HepG2 (cell line): ENCODE measurements around the gene DUS1L. TPM values are rescaled to one million over a fixed set of nuclear protein-coding genes. Genes with fewer than 3 reads are reported as not detected.

Source experiments
- ATAC-seq: fragments of 200-7000 bp; cut with Tn5 transposase; 3 replicates; pipeline ENCODE4 v1.9.1; 2020; ENCODE audit warnings: mild to moderate bottlenecking, moderate library complexity
- BruUV-seq: library from RNA; stranded (reverse); fragments of 400-500 nt; replicated peaks from 2 replicates; lab custom pipeline; 2021; lab: Mats Ljungman, UMichigan
- CTCF ChIA-PET: fragments of 300-600 bp; formaldehyde crosslinking; extraction: SDS; loops from one replicate; lab custom pipeline; 2021; ENCODE audit warnings: low total read pairs, inconsistent platforms, low intra/inter-chr PET ratio; lab: Yijun Ruan, JAX
- POLR2A ChIA-PET: fragments of 350-600 bp; sonication (Branson Sonifier 250); formaldehyde crosslinking; loops from one replicate; lab custom pipeline; 2020; ENCODE audit warnings: antibody characterized with exemption, inconsistent platforms; lab: Yijun Ruan, JAX
- DNase-seq: peaks from one replicate; pipeline ENCODE4 v3.0.0-alpha.2; 2015; ENCODE audit warnings: low spot score
- FAIRE-seq: peaks from 3 replicates; lab custom pipeline; 2011; peaks lifted over from hg19 to GRCh38; lab: Jason Lieb, UNC
- H2AFZ ChIP-seq: one replicate; pipeline ENCODE4 v1.6.1; 2011; ENCODE audit warnings: low read length, inconsistent platforms
- H3K27ac ChIP-seq: fragments of 300-600 bp; 3 replicates; pipeline ENCODE4 v1.8.0; 2011; ENCODE audit warnings: mixed run types, mild to moderate bottlenecking, mixed read lengths, low read length, inconsistent platforms; ENCODE audit not compliant: insufficient read depth; ENCODE audit errors: extremely low read length
- H3K27me3 ChIP-seq, 2 experiments: fragments of 200-600 bp in 1 of 2; 2 replicates in 1 of 2; 3 replicates in 1 of 2; pipeline versions ENCODE4 v1.6.0 to v1.8.0; 2011; ENCODE audit warnings: low read length in 2 of 2, mild to moderate bottlenecking in 2 of 2, moderate library complexity in 2 of 2, inconsistent platforms in 1 of 2; ENCODE audit not compliant: insufficient read depth in 2 of 2, control insufficient read depth in 1 of 2
- H3K36me3 ChIP-seq, 2 experiments: fragments of 200-600 bp in 1 of 2; replicated peaks in 1 of 2; 2 replicates in 1 of 2; 3 replicates in 1 of 2; pipeline versions ENCODE4 v1.5.1 to v1.8.0; 2011; ENCODE audit warnings: low read length in 2 of 2, inconsistent platforms in 1 of 2; ENCODE audit not compliant: insufficient read depth in 2 of 2, control insufficient read depth in 1 of 2
- H3K4me1 ChIP-seq: 2 replicates; pipeline ENCODE4 v1.5.1; 2012; ENCODE audit warnings: low read length, inconsistent platforms; ENCODE audit not compliant: insufficient read depth
- H3K4me2 ChIP-seq: 2 replicates; pipeline ENCODE4 v1.6.0; 2011; ENCODE audit warnings: low read depth, low read length, inconsistent platforms
- H3K4me3 ChIP-seq, 3 experiments: fragments of 200-600 bp in 1 of 3; sonication (generic), shearing (Covaris generic) in 1 of 3; replicated peaks in 1 of 3; 2 replicates each; pipeline ENCODE4 v1.5.1; 2011 to 2016; ENCODE audit warnings: low read length in 3 of 3, inconsistent platforms in 2 of 3, low read depth in 2 of 3, mild to moderate bottlenecking in 2 of 3, control low read depth in 1 of 3, mixed read lengths in 1 of 3; ENCODE audit not compliant: insufficient read depth in 1 of 3
- H3K79me2 ChIP-seq: one replicate; pipeline ENCODE4 v1.6.1; 2011; ENCODE audit warnings: low read length, inconsistent platforms; ENCODE audit not compliant: insufficient read depth
- H3K9ac ChIP-seq: 2 replicates; pipeline ENCODE4 v1.6.0; 2011; ENCODE audit warnings: mild to moderate bottlenecking, low read depth, low read length, inconsistent platforms; ENCODE audit not compliant: insufficient read depth
- H3K9me3 ChIP-seq: 2 replicates; pipeline ENCODE4 v1.5.1; 2012; ENCODE audit warnings: mild to moderate bottlenecking, low read length
- H4K20me1 ChIP-seq: 2 replicates; pipeline ENCODE4 v1.6.0; 2011; ENCODE audit warnings: inconsistent platforms, mild to moderate bottlenecking, low read length, moderate library complexity; ENCODE audit not compliant: insufficient read depth
- AGO2 ChIP-seq: fragments of 200-400 bp; formaldehyde crosslinking; optimal IDR thresholded peaks from 2 replicates; pipeline ENCODE3; 2017; ENCODE audit warnings: mild to moderate bottlenecking, low read depth, low read length, moderate library complexity
- CCAR2 ChIP-seq: fragments of 200-400 bp; formaldehyde crosslinking; optimal IDR thresholded peaks from 2 replicates; pipeline ENCODE3; 2018; ENCODE audit warnings: low read depth, mild to moderate bottlenecking, low read length, moderate library complexity
- GABPB1 ChIP-seq: IDR thresholded peaks from 2 replicates; pipeline ENCODE4 v1.6.1; 2016; ENCODE audit warnings: mild to moderate bottlenecking, missing genetic modification reagents, moderate library complexity, missing compliant biosample characterization
- GATAD2A ChIP-seq: IDR thresholded peaks from 2 replicates; pipeline ENCODE4 v1.6.1; 2016
- MEIS1 ChIP-seq: sonication (generic); formaldehyde crosslinking; IDR thresholded peaks from 2 replicates; pipeline ENCODE4 v1.9.0; 2021; ENCODE audit warnings: mild to moderate bottlenecking, missing genetic modification reagents, moderate library complexity, borderline replicate concordance
- NONO ChIP-seq, 2 experiments: fragments of 450-650 bp in 1 of 2; sonication (generic) in 1 of 2; formaldehyde crosslinking in 1 of 2; IDR thresholded peaks in 1 of 2; conservative IDR thresholded peaks in 1 of 2; 2 replicates each; pipeline versions ENCODE4 v1.6.1 to v1.8.0; 2017 to 2022; ENCODE audit warnings: mild to moderate bottlenecking in 1 of 2, missing genetic modification reagents in 1 of 2, moderate library complexity in 1 of 2
- PCBP1 ChIP-seq: fragments of 200-400 bp; formaldehyde crosslinking; IDR thresholded peaks from 2 replicates; pipeline ENCODE4 v1.6.1; 2017; ENCODE audit warnings: mild to moderate bottlenecking, low read depth, low read length, borderline replicate concordance
- RBFOX2 ChIP-seq: fragments of 200-400 bp; formaldehyde crosslinking; IDR thresholded peaks from 2 replicates; pipeline ENCODE4 v1.6.1; 2017; ENCODE audit warnings: low read depth, mild to moderate bottlenecking, low read length
- ZBTB21 ChIP-seq: sonication (generic); formaldehyde crosslinking; IDR thresholded peaks from 2 replicates; pipeline ENCODE4 v1.4.0; 2020; ENCODE audit warnings: missing genetic modification reagents
- ZNF572 ChIP-seq: sonication (generic); formaldehyde crosslinking; IDR thresholded peaks from 2 replicates; pipeline ENCODE4 v1.5.1; 2020; ENCODE audit warnings: mild to moderate bottlenecking, missing genetic modification reagents
- WGBS: methylation state at CpG from one replicate; pipeline ENCODE4 v1.1.6; 2017; ENCODE audit warnings: low lambda C conversion rate; 5-methylcytosine and 5-hydroxymethylcytosine counted together
- in situ Hi-C: cut with HindIII; loops from 2 replicates; pipeline ENCODE4 v1.10.0; 2017; ENCODE audit warnings: low pct_unique_long_range_greater_than_20kb; ENCODE audit not compliant: extremely low pct_ligation_motif_present
- intact Hi-C: fragments of 100-400 bp; cut with micrococcal nuclease; formaldehyde crosslinking; loops from one replicate; pipeline ENCODE4 v1.10.0; 2022; ENCODE audit not compliant: unreplicated experiment
- polyA plus RNA-seq, 8 experiments: library from polyadenylated mRNA; depleted of rRNA in 3 of 8; stranded (reverse) in 7 of 8; unstranded in 1 of 8; fragments of >200 nt; fragmentation: Illumina TruSeq in 4 of 8; extraction: Trizol in 4 of 8; gene quantifications; 2 replicates each; pipeline versions ENCODE4 v1.2.1 to v1.2.3, GENCODE V29; 2011 to 2016; ENCODE audit warnings: low read depth in 4 of 8, missing spikeins in 1 of 8, mixed read lengths in 1 of 8; ENCODE audit not compliant: insufficient read depth in 1 of 8
- total RNA-seq, 5 experiments: library from RNA; depleted of rRNA; stranded (reverse); fragments of >200 nt; fragmentation: Illumina TruSeq; extraction: Trizol; gene quantifications; 2 replicates each; pipeline ENCODE4 v1.2.3, GENCODE V29; 2016; ENCODE audit warnings: low read depth in 1 of 5
- TF ChIP-seq, protein P1 (sequence below): sonication (generic); formaldehyde crosslinking; IDR thresholded peaks from 2 replicates; pipeline ENCODE4 v1.5.0; 2020; ENCODE audit warnings: mild to moderate bottlenecking, missing genetic modification reagents
- TF ChIP-seq, protein P2 (sequence below): IDR thresholded peaks from 2 replicates; pipeline ENCODE4 v1.6.1; 2016; ENCODE audit warnings: mild to moderate bottlenecking
- TF ChIP-seq, protein P3 (sequence below): sonication (generic); formaldehyde crosslinking; IDR thresholded peaks from 2 replicates; pipeline ENCODE4 v1.5.1; 2020; ENCODE audit warnings: missing genetic modification reagents, mild to moderate bottlenecking, borderline replicate concordance

The DUS1L gene
- total and polyA plus RNA-seq, 2 of the 13 experiments (the other 11 are each of a cell fraction or from before 2014, with no cell fraction given), result 81.0 to 109 TPM

DNA sequence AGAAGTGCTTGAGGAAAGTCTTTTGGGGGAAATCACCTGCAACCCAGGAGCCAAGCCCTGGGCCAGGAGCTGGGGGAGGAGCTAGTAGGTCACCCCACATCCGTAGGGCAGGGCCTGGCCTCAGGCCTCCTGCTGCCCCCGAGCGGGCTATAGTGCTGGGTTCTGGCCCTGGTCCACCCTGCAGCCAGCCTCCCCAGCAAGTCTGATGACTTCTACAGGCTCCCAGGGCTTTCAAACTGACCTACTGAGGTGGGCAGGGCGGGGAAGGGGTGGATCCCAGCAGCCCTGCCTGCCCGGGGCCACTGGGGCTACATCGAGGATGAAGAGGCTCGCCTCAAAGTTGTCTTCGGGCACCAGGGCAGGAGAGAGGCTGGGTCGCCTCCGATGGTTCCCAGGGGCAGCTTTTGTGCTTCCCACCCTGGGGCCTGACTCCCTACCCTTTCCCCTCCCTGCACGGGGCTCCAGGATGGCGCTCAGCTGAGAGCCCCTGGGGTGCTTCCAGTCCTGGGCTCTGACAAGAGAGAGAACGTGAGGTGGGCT, 47.9 kb downstream of the DUS1L start (continued):
- TF ChIP-seq, protein P1, sequence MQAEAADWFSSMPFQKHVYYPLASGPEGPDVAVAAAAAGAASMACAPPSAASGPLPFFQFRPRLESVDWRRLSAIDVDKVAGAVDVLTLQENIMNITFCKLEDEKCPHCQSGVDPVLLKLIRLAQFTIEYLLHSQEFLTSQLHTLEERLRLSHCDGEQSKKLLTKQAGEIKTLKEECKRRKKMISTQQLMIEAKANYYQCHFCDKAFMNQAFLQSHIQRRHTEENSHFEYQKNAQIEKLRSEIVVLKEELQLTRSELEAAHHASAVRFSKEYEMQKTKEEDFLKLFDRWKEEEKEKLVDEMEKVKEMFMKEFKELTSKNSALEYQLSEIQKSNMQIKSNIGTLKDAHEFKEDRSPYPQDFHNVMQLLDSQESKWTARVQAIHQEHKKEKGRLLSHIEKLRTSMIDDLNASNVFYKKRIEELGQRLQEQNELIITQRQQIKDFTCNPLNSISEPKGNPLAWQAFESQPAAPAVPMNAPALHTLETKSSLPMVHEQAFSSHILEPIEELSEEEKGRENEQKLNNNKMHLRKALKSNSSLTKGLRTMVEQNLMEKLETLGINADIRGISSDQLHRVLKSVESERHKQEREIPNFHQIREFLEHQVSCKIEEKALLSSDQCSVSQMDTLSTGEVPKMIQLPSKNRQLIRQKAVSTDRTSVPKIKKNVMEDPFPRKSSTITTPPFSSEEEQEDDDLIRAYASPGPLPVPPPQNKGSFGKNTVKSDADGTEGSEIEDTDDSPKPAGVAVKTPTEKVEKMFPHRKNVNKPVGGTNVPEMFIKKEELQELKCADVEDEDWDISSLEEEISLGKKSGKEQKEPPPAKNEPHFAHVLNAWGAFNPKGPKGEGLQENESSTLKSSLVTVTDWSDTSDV (CRISPR knock-in tag), result no peak
- TF ChIP-seq, protein P2, sequence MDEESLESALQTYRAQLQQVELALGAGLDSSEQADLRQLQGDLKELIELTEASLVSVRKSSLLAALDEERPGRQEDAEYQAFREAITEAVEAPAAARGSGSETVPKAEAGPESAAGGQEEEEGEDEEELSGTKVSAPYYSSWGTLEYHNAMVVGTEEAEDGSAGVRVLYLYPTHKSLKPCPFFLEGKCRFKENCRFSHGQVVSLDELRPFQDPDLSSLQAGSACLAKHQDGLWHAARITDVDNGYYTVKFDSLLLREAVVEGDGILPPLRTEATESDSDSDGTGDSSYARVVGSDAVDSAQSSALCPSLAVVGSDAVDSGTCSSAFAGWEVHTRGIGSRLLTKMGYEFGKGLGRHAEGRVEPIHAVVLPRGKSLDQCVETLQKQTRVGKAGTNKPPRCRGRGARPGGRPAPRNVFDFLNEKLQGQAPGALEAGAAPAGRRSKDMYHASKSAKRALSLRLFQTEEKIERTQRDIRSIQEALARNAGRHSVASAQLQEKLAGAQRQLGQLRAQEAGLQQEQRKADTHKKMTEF, result no peak
- TF ChIP-seq, all 625 proteins: peak for 12

DNA sequence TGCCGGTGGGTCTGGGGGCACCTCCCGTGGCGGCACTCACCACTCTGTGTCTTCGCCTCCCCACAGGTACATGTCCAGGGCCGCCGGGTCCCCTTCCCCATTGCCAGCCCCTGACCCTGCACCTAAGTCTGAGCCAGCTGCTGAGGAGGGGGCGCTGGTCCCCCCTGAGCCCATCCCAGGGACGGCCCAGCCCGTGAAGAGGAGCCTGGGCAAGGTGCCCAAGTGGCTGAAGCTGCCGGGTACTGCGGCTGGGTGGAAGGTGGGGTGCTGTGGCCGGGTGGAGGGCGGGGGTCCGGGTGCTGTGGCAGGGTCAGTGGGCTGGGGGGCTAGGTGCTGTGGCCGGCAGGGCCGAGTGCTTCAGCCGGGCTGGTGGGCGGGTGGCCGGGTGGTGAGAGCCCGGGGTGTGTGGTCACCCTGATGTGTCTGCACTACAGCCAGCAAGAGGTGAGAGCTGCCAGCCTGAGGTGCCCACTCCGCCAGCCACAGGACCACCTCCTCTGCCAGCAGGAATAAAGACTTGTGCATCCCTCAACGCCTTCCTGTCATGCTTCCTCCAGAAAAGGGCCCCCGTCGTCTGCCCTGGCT, 48.6 kb downstream of the DUS1L start:
- FAIRE-seq, result no peak
- in situ Hi-C loops, result no loop called here
- TF ChIP-seq GABPB1 (CRISPR knock-in tag), result peak; percentile 10; the same call in 1 of the 2 replicates
- TF ChIP-seq RBFOX2, result peak; percentile 79
- TF ChIP-seq AGO2, result peak; percentile 94
- no peak for TF ChIP-seq GATAD2A (CRISPR knock-in tag)
- no peak for TF ChIP-seq MEIS1 (CRISPR knock-in tag)
- peak; percentile 71; the same call in 1 of the 2 replicates for TF ChIP-seq PCBP1
- no peak for TF ChIP-seq CCAR2
- TF ChIP-seq ZBTB21 (CRISPR knock-in tag), result no peak
- no peak for TF ChIP-seq ZNF572 (CRISPR knock-in tag)
- TF ChIP-seq NONO (IDR thresholded peaks at IDR 0.05), result no peak
- TF ChIP-seq NONO (CRISPR knock-in tag; conservative IDR thresholded peaks at IDR 0.05), result peak; percentile 29; the same call in 1 of the 2 replicates
- TF ChIP-seq, protein P3, sequence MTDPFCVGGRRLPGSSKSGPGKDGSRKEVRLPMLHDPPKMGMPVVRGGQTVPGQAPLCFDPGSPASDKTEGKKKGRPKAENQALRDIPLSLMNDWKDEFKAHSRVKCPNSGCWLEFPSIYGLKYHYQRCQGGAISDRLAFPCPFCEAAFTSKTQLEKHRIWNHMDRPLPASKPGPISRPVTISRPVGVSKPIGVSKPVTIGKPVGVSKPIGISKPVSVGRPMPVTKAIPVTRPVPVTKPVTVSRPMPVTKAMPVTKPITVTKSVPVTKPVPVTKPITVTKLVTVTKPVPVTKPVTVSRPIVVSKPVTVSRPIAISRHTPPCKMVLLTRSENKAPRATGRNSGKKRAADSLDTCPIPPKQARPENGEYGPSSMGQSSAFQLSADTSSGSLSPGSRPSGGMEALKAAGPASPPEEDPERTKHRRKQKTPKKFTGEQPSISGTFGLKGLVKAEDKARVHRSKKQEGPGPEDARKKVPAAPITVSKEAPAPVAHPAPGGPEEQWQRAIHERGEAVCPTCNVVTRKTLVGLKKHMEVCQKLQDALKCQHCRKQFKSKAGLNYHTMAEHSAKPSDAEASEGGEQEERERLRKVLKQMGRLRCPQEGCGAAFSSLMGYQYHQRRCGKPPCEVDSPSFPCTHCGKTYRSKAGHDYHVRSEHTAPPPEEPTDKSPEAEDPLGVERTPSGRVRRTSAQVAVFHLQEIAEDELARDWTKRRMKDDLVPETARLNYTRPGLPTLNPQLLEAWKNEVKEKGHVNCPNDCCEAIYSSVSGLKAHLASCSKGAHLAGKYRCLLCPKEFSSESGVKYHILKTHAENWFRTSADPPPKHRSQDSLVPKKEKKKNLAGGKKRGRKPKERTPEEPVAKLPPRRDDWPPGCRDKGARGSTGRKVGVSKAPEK (CRISPR knock-in tag), result 0 out of 2 replicates have a peak, but pooled peaks have one; percentile 28

More for the DNA sequence above, 48.6 kb downstream of the DUS1L start:
- Histone ChIP-seq H3K36me3 (peaks cover 18 to 24% of the 10 kb centered on the region in 2 experiments), H3K27me3 (no peaks in the 10 kb centered on the region; a peak in 1 of 5 replicates), H3K9me3 (no peaks in the 10 kb centered on the region), H3K4me2 (no peak overlapping the region), H2AFZ (no peak overlapping the region), H3K4me3 (no peak overlapping the region), H3K9ac (no peak overlapping the region), H3K79me2 (peaks cover 20% of the 10 kb centered on the region), H3K4me1 (peaks cover 99% of the 10 kb centered on the region), H4K20me1 (no peaks in the 10 kb centered on the region; the same call in 1 of the 2 replicates), H3K27ac (peak overlapping the region; percentile 68)
- intact Hi-C loops, result no loop called here
- WGBS, result 96% methylated on average over 22 of the region's 24 CpGs
- ATAC-seq, result no peak
- DNase-seq, result no peak
- no TSS peak for BruUV-seq
- ChIA-PET CTCF (interaction anchor here (0.6 to 6.8 kb wide), 2 partner anchors 57 to 1356 kb away, joined by 3 to 181 read pairs; partner anchors contain the start of gene NOTUM), POLR2A (interaction anchor here (1.1 to 14.1 kb wide), 8 partner anchors 19 to 77 kb away, joined by 3 to 470 read pairs (median 7); partner anchors contain the start of genes DCXR and NOTUM)
